ENCODE data around the gene MMS22L.

Gene MMS22L

GRCh38 chr6:97186416-97186999, 96.5 kb downstream of the MMS22L start:
- H3K9me3 ChIP-seq: no peaks in the 10 kb centered on the region
- peaks cover 0 to 3% (median 0%) of the 10 kb centered on the region in 4 donors for H3K4me1 ChIP-seq
- DNase-seq: peak; percentile 51 to 61
- intact Hi-C loops (cut with DNase I; ENCODE audit: low total_unique reads): loop anchor here (5.0 kb wide), 1 partner anchor 211 kb away; no protein-coding TSS in a partner anchor
- no peak overlapping the region for H3K4me3 ChIP-seq
- no peaks in the 10 kb centered on the region for H3K36me3 ChIP-seq
- no peaks in the 10 kb centered on the region for H3K27me3 ChIP-seq
- no peak overlapping the region for H3K27ac ChIP-seq
- TF ChIP-seq, protein P1, sequence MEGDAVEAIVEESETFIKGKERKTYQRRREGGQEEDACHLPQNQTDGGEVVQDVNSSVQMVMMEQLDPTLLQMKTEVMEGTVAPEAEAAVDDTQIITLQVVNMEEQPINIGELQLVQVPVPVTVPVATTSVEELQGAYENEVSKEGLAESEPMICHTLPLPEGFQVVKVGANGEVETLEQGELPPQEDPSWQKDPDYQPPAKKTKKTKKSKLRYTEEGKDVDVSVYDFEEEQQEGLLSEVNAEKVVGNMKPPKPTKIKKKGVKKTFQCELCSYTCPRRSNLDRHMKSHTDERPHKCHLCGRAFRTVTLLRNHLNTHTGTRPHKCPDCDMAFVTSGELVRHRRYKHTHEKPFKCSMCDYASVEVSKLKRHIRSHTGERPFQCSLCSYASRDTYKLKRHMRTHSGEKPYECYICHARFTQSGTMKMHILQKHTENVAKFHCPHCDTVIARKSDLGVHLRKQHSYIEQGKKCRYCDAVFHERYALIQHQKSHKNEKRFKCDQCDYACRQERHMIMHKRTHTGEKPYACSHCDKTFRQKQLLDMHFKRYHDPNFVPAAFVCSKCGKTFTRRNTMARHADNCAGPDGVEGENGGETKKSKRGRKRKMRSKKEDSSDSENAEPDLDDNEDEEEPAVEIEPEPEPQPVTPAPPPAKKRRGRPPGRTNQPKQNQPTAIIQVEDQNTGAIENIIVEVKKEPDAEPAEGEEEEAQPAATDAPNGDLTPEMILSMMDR (IDR thresholded peaks at IDR 0.05): peak; percentile 56 to 63

- Histone ChIP-seq H3K27me3 (no peaks in the 10 kb centered on the region), H3K9me3 (no peaks in the 10 kb centered on the region), H3K4me1 (no peaks in the 10 kb centered on the region), H3K27ac (no peak overlapping the region), H3K4me3 (no peak overlapping the region), H3K36me3 (peaks cover 1 to 3% (median 1%) of the 10 kb centered on the region in 3 donors)
- TF ChIP-seq, protein P1 (IDR thresholded peaks at IDR 0.05): no peak
- DNase-seq: no peak
- intact Hi-C loops (cut with DNase I; ENCODE audit: low total_unique reads): no loop called here
Measured at GRCh38 chr6:97177905-97178304, 105.1 kb downstream of the MMS22L start.

DNA sequence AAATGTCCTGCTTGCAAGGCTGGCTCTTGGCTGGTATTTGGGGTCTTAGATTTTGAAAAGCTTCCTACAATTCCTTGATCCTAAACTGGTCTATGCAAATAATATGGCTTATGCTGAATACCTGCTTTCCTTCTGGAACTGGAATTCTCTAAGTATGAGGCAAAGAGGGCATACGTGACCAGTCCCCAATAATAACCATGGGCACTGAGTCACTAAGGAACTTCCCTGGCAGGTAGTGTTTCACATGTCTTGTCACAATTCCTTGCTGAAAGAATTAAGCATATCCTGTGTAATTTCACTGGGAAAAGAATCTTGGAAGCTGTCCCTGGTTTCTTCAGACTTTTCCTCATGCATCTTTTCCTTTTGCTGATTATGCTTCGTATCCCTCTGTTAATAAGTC, 106.5 kb downstream of the MMS22L start:
- DNase-seq: no peak
- no peak overlapping the region for H3K27ac ChIP-seq
- H3K4me1 ChIP-seq: no peaks in the 10 kb centered on the region
- H3K4me3 ChIP-seq: no peak overlapping the region
- no peaks in the 10 kb centered on the region for H3K9me3 ChIP-seq
- TF ChIP-seq, protein P1 (IDR thresholded peaks at IDR 0.05): no peak
- peaks cover 3 to 7% (median 7%) of the 10 kb centered on the region in 3 donors for H3K36me3 ChIP-seq
- intact Hi-C loops (cut with DNase I; ENCODE audit: low total_unique reads): no loop called here
- no peaks in the 10 kb centered on the region for H3K27me3 ChIP-seq

- Histone ChIP-seq H3K4me1 (no peaks in the 10 kb centered on the region), H3K27ac (no peak overlapping the region), H3K4me3 (no peak overlapping the region), H3K9me3 (no peaks in the 10 kb centered on the region), H3K27me3 (no peaks in the 10 kb centered on the region), H3K36me3 (peaks cover 3 to 7% (median 7%) of the 10 kb centered on the region in 3 donors)
- DNase-seq: no peak
- TF ChIP-seq, protein P1 (IDR thresholded peaks at IDR 0.05): no peak
- intact Hi-C loops (cut with DNase I; ENCODE audit: low total_unique reads): no loop called here
Measured at GRCh38 chr6:97175806-97176205, 107.2 kb downstream of the MMS22L start.

DNA sequence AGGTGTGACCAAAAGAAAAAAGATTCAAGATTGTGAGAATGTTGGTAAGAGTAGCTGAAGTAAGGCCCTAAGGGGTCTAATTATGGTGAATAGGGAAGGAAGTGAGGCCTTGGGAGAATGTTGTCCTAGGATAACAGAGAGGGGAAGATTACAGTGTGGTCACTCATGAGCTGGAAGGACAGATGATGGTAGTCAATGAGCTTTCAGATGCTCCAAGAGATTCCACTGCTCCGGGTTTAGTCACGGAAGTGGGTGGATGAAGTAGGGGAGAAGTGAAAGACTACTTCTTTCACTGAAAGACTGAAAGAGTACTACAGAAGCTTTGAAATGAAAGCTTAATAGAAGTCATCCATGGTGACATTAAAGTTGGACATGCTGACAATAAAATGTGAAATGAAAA, 108.5 kb downstream of the MMS22L start:
- Histone ChIP-seq H3K4me3 (no peak overlapping the region), H3K27ac (no peak overlapping the region), H3K9me3 (no peaks in the 10 kb centered on the region), H3K36me3 (peaks cover 3 to 7% (median 7%) of the 10 kb centered on the region in 3 donors), H3K4me1 (no peaks in the 10 kb centered on the region), H3K27me3 (no peaks in the 10 kb centered on the region)
- no peak for DNase-seq
- TF ChIP-seq, protein P1 (IDR thresholded peaks at IDR 0.05): no peak
- intact Hi-C loops (cut with DNase I; ENCODE audit: low total_unique reads): no loop called here
